GM23248 (cell line): ENCODE measurements around the gene TFR2. TPM values are rescaled to one million over a fixed set of nuclear protein-coding genes. Genes with fewer than 3 reads are reported as not detected.

Source experiments
- DNase-seq: peaks from one replicate; pipeline ENCODE4 v3.0.0-alpha.2; 2015
- H2AFZ ChIP-seq: fragments of 200-600 bp; sonication (generic); 2 replicates; pipeline ENCODE4 v1.6.1; 2016; ENCODE audit warnings: antibody characterized with exemption
- H3F3A ChIP-seq: fragments of 200-600 bp; sonication (generic); 2 replicates; pipeline ENCODE4 v1.6.1; 2016; ENCODE audit warnings: mild to moderate bottlenecking, antibody characterized with exemption, mixed run types; ENCODE audit not compliant: insufficient read depth
- H3K27ac ChIP-seq: fragments of 200-600 bp; sonication (generic); 2 replicates; pipeline ENCODE4 v1.5.1; 2016; ENCODE audit warnings: mild to moderate bottlenecking
- H3K27me3 ChIP-seq: fragments of 200-600 bp; sonication (generic); replicated peaks from 2 replicates; pipeline ENCODE4 v1.6.1; 2016; ENCODE audit warnings: mild to moderate bottlenecking; ENCODE audit not compliant: insufficient read depth
- H3K36me3 ChIP-seq: fragments of 200-600 bp; sonication (generic); 2 replicates; pipeline ENCODE4 v1.6.1; 2016; ENCODE audit warnings: low read depth, mild to moderate bottlenecking
- H3K4me1 ChIP-seq: fragments of 200-600 bp; sonication (generic); 2 replicates; pipeline ENCODE4 v1.6.1; 2016; ENCODE audit warnings: mild to moderate bottlenecking; ENCODE audit not compliant: insufficient read depth
- H3K4me2 ChIP-seq: fragments of 200-600 bp; sonication (generic); one replicate; pipeline ENCODE4 v1.6.1; 2016; ENCODE audit warnings: mild to moderate bottlenecking; ENCODE audit not compliant: unreplicated experiment
- H3K4me3 ChIP-seq: fragments of 200-600 bp; sonication (generic); 2 replicates; pipeline ENCODE4 v1.5.1; 2016; ENCODE audit warnings: mild to moderate bottlenecking
- H3K79me2 ChIP-seq: fragments of 200-600 bp; sonication (generic); 2 replicates; pipeline ENCODE4 v1.6.1; 2016; ENCODE audit warnings: mild to moderate bottlenecking; ENCODE audit not compliant: insufficient read depth
- H3K9ac ChIP-seq: fragments of 200-600 bp; sonication (generic); 2 replicates; pipeline ENCODE4 v1.6.1; 2016; ENCODE audit warnings: mild to moderate bottlenecking
- H3K9me2 ChIP-seq: fragments of 200-600 bp; sonication (generic); 2 replicates; pipeline ENCODE4 v1.6.1; 2016; ENCODE audit warnings: mixed run types, mild to moderate bottlenecking, moderate library complexity; ENCODE audit not compliant: insufficient read depth
- H3K9me3 ChIP-seq: fragments of 200-600 bp; sonication (generic); one replicate; pipeline ENCODE4 v1.6.1; 2017; ENCODE audit warnings: low read depth
- H4K20me1 ChIP-seq: fragments of 200-600 bp; sonication (generic); 2 replicates; pipeline ENCODE4 v1.6.0; 2016; ENCODE audit not compliant: insufficient read depth
- EZH2 ChIP-seq: fragments of 200-600 bp; sonication (generic); IDR thresholded peaks from 2 replicates; pipeline ENCODE4 v1.6.1; 2018; ENCODE audit warnings: antibody characterized with exemption, mild to moderate bottlenecking; ENCODE audit not compliant: insufficient read depth, poor library complexity, severe bottlenecking
- EZH2phosphoT487 ChIP-seq: fragments of 200-600 bp; sonication (generic); IDR thresholded peaks from 2 replicates; pipeline ENCODE4 v1.6.1; 2018; ENCODE audit warnings: antibody characterized with exemption, moderate library complexity, mild to moderate bottlenecking, low read depth; ENCODE audit not compliant: insufficient read depth
- WGBS, 2 experiments: methylation state at CpG; one replicate each; pipeline ENCODE4 v1.1.6; 2015 to 2017; ENCODE audit warnings: low lambda C conversion rate in 2 of 2, low coverage in 1 of 2; ENCODE audit errors: missing lambda C conversion rate in 2 of 2; 5-methylcytosine and 5-hydroxymethylcytosine counted together
- in situ Hi-C: fragments of 300-500 bp; cut with MboI; formaldehyde crosslinking; loops from 2 replicates; pipeline ENCODE4 v1.15.0; 2020
- polyA plus RNA-seq: library from polyadenylated mRNA; unstranded; fragments of >200 nt; fragmentation: Nextera tagmentation; extraction: Ambion mirVana; gene quantifications from 2 replicates; pipeline ENCODE4 v1.2.1, GENCODE V29; 2016
- total RNA-seq: library from RNA; depleted of rRNA; stranded (reverse); fragments of >200 nt; shearing (Covaris generic); gene quantifications from 2 replicates; pipeline ENCODE4 v1.2.3, GENCODE V29; 2014

The TFR2 gene
- total and polyA plus RNA-seq, 2 experiments from 2014 or later = 0.11 to 0.79 TPM

- Histone ChIP-seq H3K36me3 (peaks cover 3% of the 10 kb centered on the region; the same call in 1 of the 2 replicates), H3K9ac (peak overlapping the region; percentile 45), H3K4me2 (peak overlapping the region; percentile 79), H3F3A (peaks cover 23% of the 10 kb centered on the region; the same call in 1 of the 2 replicates), H3K79me2 (0 out of 2 replicates have a peak, but pooled peaks cover 6% of the 10 kb centered on the region), H3K4me3 (peak overlapping the region; percentile 86), H2AFZ (peak overlapping the region; percentile 56; the same call in 1 of the 2 replicates), H3K4me1 (no peaks in the 10 kb centered on the region), H3K27me3 (no peaks in the 10 kb centered on the region), H4K20me1 (no peaks in the 10 kb centered on the region), H3K27ac (no peak overlapping the region), H3K9me3 (no peaks in the 10 kb centered on the region), H3K9me2 (no peaks in the 10 kb centered on the region)
- 64 to 77% methylated on average over 27 to 66 of the region's 68 CpGs for WGBS, 2 experiments
- in situ Hi-C loops = no loop called here
- DNase-seq = no peak
- TF ChIP-seq EZH2phosphoT487 (no peak), EZH2 (no peak)
Measured at GRCh38 chr7:100604976-100605911, 36.1 kb downstream of the TFR2 start.

GRCh38 chr7:100604028-100604975, 37.0 kb downstream of the TFR2 start:
- Histone ChIP-seq H4K20me1 (no peaks in the 10 kb centered on the region), H3K27me3 (no peaks in the 10 kb centered on the region), H3K79me2 (0 out of 2 replicates have a peak, but pooled peaks cover 6% of the 10 kb centered on the region), H3K27ac (peak overlapping the region; percentile 66), H2AFZ (peak overlapping the region; percentile 56), H3K4me3 (peak overlapping the region; percentile 86), H3F3A (peaks cover 23% of the 10 kb centered on the region; the same call in 1 of the 2 replicates), H3K36me3 (peaks cover 3% of the 10 kb centered on the region; the same call in 1 of the 2 replicates), H3K9me2 (no peaks in the 10 kb centered on the region), H3K9me3 (no peaks in the 10 kb centered on the region), H3K9ac (peak overlapping the region; percentile 79), H3K4me2 (peak overlapping the region; percentile 96), H3K4me1 (no peaks in the 10 kb centered on the region)
- DNase-seq = peak; percentile 76
- TF ChIP-seq EZH2 (no peak), EZH2phosphoT487 (no peak)
- WGBS, 2 experiments = 1 to 3% methylated on average over 19 to 67 of the region's 70 CpGs
- in situ Hi-C loops = no loop called here

GRCh38 chr7:100603726-100604027, 37.7 kb downstream of the TFR2 start:
- WGBS, 2 experiments = 0 to 2% methylated on average over 9 to 10 of the region's 10 CpGs
- H3K4me1 ChIP-seq = no peaks in the 10 kb centered on the region
- no peak for TF ChIP-seq EZH2
- TF ChIP-seq EZH2phosphoT487 = no peak
- H3K9me3 ChIP-seq = no peaks in the 10 kb centered on the region
- H3K9ac ChIP-seq = peak overlapping the region; percentile 79
- H3K4me3 ChIP-seq = peak overlapping the region; percentile 86
- H3K4me2 ChIP-seq = peak overlapping the region; percentile 96
- no peaks in the 10 kb centered on the region for H3K27me3 ChIP-seq
- peak overlapping the region; percentile 66 for H3K27ac ChIP-seq
- no peaks in the 10 kb centered on the region for H4K20me1 ChIP-seq
- H2AFZ ChIP-seq = peak overlapping the region; percentile 49
- in situ Hi-C loops = no loop called here
- H3K79me2 ChIP-seq = 0 out of 2 replicates have a peak, but pooled peaks cover 6% of the 10 kb centered on the region
- H3K36me3 ChIP-seq = peaks cover 3% of the 10 kb centered on the region; the same call in 1 of the 2 replicates
- H3K9me2 ChIP-seq = no peaks in the 10 kb centered on the region
- DNase-seq = peak; percentile 59
- peaks cover 23% of the 10 kb centered on the region; the same call in 1 of the 2 replicates for H3F3A ChIP-seq
